COR-L47 (cell line): ENCODE data around the gene PCDHB2.
"Not testable (repeated sequence)": the region's sequence is repeated elsewhere in the genome, so short reads cannot be mapped to it uniquely, and the experiment has no call there.

Experiments
- DNase-seq: peaks from one replicate; lab custom pipeline; 2025; lab: John Stamatoyannopoulos, UW

Gene PCDHB2

DNA sequence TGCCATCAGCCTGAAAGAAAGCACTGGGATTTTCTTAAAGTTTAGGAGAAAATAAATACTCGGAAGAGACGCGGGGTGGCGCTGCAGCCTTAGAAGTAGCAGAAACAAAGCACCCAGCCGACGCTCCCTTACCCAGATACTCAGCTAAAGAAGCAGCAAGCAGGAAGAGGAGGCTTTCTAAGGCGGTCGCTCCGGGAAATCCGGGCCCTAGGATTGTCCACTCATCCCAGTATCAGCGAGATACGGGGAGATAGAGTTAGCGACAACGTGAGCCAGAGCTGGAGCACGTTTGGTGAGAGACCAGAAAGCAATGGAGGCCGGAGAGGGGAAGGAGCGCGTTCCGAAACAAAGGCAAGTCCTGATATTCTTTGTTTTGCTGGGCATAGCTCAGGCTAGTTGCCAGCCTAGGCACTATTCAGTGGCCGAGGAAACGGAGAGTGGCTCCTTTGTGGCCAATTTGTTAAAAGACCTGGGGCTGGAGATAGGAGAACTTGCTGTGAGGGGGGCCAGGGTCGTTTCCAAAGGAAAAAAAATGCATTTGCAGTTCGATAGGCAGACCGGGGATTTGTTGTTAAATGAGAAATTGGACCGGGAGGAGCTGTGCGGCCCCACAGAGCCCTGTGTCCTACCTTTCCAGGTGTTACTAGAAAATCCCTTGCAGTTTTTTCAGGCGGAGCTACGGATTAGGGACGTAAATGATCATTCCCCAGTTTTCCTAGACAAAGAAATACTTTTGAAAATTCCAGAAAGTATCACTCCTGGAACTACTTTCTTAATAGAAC, at the start of gene PCDHB2:
Gene PCDHB2, plus strand, starts transcription at position 135 of the 782 bp plus-strand sequence. Its CDS starts 176 bp downstream, at position 311.
- DNase-seq, result peak; percentile 55

DNA sequence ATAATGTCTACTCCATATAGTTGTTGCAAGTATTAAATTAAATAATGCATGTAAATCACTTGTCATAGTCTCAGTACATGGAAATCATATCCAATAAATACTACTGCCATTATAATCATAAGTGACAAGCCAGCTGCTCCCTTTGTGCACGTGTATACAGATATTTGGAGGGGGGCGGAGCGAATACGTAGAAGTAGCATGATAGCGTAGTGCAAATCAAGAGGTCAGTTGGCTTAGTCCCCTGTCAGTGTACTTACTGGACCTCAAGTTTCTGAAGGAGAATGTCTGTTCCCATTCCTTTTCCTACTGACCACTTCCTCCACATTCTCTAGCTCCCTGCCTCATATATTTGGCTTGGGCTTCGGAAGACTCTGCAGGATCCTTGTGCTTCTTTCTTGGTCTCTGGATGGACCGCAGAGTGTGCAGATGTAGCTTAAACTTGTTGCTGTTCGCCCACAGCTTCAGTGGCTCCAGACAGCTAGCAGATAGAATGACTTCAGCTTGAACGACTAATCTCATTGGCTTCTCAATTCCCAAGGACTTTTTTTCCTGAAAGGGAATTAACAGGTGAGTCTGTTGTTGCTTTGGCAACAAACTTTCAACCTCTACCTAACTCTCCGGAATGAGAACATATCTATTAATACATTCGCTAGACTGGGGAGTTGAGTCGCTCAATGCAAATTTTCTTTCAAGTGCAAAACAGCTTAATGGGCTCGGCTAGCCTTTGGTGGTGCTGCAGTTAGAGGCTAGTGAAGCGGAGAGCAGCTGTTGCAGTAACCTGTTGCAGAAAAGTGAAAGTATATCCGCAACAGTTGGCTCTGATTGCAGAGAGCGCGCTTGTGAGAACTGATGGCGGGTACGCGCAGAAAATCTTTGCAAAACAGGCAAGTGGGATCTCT, 43.5 kb upstream of the PCDHB2 start, which contains the start of gene PCDHB1:
Gene PCDHB1, plus strand, starts transcription at position 753 of the 899 bp plus-strand sequence. Its CDS starts 97 bp downstream, at position 850.
- DNase-seq, result no peak

DNA sequence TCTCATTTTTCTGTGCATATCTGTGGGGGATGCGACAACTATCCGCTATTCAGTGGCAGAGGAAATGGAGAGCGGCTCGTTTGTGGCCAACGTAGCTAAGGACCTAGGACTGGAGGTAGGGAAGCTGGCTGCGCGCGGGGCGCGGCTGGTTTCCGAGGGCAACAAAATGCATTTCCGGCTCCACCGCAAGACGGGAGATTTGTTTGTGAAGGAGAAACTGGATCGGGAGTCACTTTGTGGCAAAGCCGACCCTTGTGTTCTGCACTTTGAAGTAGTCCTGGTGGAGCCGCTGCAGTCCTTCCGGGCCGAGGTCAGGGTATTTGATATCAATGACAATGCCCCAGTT, 42.9 kb upstream of the PCDHB2 start:
- DNase-seq, result peak; percentile 14

DNA sequence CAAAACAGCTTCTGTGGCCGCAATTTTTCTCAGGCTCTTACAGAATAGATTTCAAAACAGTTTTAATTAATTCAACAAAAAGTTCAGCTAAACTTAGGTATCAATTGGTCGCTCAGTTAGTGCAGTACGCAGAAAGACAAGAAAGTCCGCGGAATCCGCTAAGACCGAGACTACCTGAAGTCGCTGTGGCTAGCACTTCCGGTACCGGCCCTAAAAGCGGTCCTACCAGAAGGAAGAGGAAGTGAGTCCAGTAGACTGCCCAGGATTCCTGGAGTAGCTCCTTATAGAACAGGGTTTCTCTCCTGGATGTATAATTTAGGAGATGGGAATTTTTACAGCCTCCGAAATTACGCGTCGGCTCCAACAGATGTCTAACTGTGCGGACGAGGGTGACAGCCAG, 16.6 kb upstream of the PCDHB2 start:
- DNase-seq, result no peak

DNA sequence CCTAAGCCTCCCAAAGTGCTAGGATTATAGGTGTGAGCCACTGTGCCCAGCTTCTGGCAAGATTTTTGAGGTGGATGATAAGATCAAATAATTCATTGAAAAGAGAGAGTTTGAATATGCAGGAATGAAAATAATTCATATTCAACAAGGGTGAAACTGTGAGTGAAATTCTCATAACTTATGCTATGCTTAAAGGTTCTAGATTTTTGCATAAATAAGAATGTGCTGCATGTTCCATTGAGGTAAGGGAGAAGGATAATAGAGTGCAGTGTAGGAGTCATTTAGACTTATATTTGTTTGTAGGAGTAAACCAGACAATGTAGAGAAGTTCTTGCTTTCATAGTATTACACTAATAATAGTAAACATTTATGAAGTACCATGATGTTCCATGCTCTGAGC, 12.2 kb upstream of the PCDHB2 start:
- DNase-seq, result no peak

DNA sequence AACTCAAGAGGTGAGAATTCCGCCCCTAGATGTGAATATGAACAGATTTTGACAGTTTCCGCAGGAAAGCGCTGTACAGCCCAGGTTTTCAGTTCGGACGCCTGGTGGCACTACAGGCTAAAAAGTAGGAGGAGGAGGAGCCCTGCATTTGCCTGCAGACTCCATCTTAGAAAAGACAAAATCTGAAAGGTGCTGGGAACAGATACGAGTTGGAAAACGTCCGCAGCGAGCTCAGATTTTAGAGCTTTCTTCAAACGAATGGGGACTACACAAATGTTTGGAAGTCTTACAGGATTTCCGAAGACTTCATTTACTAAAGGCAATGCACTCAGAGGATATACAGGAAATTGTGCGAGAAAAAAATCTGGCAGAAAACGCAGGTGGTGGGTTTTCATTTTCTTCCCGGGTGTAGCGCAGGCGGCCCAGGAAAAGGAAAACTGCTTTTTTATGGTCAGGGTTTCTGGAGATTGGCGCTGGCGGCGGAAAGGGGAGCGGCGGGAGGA, 9.9 kb upstream of the PCDHB2 start:
- DNase-seq, result peak; percentile 68

DNA sequence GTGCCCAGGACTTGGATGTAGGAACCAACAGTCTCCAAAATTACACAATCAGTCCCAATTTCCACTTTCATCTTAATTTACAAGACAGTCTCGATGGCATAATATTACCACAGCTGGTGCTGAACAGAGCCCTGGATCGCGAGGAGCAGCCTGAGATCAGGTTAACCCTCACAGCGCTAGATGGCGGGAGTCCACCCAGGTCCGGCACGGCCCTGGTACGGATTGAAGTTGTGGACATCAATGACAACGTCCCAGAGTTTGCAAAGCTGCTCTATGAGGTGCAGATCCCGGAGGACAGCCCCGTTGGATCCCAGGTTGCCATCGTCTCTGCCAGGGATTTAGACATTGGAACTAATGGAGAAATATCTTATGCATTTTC, 837 bp downstream of the PCDHB2 start:
- no peak for DNase-seq

DNA sequence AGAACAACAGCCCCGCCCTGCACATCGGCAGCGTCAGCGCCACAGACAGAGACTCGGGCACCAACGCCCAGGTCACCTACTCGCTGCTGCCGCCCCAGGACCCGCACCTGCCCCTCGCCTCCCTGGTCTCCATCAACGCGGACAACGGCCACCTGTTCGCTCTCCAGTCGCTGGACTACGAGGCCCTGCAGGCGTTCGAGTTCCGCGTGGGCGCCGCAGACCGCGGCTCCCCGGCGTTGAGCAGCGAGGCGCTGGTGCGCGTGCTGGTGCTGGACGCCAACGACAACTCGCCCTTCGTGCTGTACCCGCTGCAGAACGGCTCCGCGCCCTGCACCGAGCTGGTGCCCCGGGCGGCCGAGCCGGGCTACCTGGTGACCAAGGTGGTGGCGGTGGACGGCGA, 1.8 kb downstream of the PCDHB2 start:
- DNase-seq, result not testable (repeated sequence)

DNA sequence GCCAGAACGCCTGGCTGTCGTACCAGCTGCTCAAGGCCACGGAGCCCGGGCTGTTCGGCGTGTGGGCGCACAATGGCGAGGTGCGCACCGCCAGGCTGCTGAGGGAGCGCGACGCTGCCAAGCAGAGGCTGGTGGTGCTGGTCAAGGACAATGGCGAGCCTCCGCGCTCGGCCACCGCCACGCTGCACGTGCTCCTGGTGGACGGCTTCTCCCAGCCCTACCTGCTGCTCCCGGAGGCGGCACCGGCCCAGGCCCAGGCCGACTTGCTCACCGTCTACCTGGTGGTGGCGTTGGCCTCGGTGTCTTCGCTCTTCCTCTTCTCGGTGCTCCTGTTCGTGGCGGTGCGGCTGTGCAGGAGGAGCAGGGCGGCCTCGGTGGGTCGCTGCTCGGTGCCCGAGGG, 2.2 kb downstream of the PCDHB2 start:
- DNase-seq, result not testable (repeated sequence)

DNA sequence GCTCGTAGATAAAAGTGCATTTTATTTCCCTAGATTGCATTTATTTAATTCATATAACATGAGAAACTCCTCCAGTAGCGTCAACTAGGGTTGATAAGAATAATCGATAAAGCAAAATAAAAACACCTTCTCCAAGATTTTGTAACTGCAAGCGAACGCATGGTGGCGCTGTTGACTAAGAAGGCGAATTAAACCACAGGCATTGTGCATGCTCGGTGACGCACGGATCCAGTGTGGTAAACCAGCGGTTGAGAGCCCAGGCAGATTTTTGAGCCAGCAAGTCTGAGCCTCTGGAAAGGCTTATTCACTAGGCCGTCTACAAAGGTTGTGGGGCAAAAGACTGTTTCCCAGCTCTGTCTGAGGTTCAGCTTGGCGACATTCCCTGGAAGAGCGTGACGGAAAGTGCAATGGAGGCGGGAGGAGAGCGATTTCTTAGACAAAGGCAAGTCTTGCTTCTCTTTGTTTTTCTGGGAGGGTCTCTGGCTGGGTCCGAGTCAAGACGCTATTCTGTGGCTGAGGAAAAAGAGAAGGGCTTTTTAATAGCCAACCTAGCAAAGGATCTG, 5.9 kb downstream of the PCDHB2 start, which contains the start of gene PCDHB3:
Gene PCDHB3, plus strand, starts transcription at position 231 of the 563 bp plus-strand sequence. Its CDS starts 177 bp downstream, at position 408.
- peak; percentile 45 for DNase-seq

DNA sequence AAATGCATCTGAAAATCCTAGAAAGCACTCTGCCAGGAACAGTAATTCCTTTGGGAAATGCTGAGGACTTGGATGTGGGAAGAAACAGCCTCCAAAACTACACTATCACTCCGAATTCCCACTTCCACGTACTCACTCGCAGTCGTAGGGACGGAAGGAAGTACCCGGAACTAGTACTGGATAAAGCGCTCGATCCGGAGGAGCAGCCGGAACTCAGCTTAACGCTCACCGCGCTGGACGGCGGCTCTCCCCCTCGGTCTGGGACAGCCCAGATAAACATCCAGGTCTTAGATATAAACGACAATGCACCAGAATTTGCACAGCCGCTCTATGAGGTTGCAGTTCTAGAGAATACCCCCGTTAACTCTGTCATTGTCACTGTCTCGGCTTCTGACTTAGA, 6.6 kb downstream of the PCDHB2 start:
- DNase-seq, result no peak

DNA sequence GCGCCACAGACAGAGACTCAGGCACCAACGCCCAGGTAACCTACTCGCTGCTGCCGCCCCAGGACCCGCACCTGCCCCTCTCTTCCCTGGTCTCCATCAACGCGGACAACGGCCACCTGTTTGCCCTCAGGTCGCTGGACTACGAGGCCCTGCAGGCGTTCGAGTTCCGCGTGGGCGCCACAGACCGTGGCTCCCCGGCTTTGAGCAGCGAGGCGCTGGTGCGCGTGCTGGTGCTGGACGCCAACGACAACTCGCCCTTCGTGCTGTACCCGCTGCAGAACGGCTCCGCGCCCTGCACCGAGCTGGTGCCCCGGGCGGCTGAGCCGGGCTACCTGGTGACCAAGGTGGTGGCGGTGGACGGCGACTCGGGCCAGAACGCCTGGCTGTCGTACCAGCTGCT, 7.7 kb downstream of the PCDHB2 start:
- DNase-seq, result not testable (repeated sequence)

DNA sequence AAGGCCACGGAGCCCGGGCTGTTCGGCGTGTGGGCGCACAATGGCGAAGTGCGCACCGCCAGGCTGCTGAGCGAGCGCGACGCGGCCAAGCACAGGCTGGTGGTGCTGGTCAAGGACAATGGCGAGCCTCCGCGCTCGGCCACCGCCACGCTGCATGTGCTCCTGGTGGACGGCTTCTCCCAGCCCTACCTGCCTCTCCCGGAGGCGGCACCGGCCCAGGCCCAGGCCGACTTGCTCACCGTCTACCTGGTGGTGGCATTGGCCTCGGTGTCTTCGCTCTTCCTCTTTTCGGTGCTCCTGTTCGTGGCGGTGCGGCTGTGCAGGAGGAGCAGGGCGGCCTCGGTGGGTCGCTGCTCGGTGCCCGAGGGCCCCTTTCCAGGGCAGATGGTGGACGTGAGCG, 8.1 kb downstream of the PCDHB2 start:
- DNase-seq, result not testable (repeated sequence)

DNA sequence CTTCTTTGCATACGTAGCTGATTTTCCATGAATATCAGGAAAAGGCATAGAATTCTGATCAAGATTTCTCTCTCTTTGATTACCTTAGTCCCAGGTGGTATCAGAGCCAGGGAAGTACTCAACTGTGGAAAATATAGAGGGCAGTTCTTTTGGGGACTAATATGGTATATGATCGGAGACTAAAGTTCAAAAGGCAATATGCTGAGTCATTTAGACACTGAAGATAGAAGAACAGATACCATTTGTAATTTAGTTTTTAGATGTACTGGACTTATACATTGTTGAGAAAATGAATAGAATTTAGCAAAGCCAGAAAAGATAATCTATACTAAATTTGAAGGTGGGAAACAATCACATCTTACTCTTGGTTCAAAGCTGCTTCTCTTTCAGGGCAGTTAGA, 10.9 kb downstream of the PCDHB2 start:
- no peak for DNase-seq

DNA sequence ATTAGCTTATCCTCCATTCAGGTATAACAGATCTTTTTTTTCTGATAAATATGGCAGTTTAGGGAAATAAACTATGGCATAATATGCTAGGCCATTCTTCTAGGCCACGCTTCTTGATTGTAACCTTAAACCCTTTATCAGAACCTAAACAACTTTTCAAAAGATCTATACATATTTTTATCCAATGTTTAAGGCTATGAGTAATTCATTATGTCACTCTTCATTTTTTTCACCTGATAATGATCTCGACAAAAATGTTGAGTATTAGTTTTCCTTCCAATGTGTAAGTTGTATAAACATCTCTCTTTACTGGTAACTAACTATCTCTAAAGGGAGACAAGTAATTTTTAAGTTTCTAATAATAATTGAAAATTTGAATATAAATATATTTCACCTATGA, 24.8 kb downstream of the PCDHB2 start:
- DNase-seq, result no peak

DNA sequence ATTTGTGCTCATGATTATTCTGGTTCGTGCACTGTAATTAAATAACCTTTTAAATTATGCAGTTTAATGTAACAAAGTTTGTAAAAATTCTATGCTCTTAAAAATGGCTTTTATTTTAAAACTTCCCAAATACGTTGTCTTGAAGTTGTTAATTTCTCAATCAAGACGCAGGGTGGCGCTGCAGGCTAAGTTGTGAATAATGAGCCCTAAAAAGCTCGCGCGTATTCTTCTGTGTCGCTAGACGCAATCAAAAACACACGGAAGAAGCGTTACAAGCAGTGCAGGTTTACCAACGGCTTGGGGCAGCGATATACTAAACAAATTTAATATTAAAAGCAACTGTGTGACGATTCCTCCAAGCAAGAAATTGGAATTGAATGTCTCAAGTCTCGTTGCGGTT, 27.1 kb downstream of the PCDHB2 start, which contains the start of gene PCDHB4:
Gene PCDHB4, plus strand, starts transcription at position 256 of the 400 bp plus-strand sequence. CDS start 181 bp downstream, outside the sequence.
- no peak for DNase-seq

DNA sequence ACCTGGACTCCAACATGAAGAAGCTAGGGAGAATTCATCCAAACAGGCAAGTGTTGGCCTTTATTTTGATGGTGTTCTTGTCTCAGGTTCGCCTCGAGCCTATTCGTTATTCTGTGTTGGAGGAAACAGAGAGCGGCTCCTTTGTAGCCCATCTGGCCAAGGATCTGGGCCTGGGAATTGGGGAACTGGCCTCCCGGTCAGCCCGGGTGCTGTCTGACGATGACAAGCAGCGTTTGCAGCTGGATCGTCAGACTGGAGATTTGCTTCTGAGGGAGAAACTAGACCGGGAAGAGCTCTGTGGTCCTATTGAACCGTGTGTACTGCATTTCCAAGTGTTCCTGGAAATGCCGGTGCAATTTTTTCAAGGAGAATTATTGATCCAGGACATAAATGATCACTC, 27.6 kb downstream of the PCDHB2 start:
- no peak for DNase-seq

DNA sequence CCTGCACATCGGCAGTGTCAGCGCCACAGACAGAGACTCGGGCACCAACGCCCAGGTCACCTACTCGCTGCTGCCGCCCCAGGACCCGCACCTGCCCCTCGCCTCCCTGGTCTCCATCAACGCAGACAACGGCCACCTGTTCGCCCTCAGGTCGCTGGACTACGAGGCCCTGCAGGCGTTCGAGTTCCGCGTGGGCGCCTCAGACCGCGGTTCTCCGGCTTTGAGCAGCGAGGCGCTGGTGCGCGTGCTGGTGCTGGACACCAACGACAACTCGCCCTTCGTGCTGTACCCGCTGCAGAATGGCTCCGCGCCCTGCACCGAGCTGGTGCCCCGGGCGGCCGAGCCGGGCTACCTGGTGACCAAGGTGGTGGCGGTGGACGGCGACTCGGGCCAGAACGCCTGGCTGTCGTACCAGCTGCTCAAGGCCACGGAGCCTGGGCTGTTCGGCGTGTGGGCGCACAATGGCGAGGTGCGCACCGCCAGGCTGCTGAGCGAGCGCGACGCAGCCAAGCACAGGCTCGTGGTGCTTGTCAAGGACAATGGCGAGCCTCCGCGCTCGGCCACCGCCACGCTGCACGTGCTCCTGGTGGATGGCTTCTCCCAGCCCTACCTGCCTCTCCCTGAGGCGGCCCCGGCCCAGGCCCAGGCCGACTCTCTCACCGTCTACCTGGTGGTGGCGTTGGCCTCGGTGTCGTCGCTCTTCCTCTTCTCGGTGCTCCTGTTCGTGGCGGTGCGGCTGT, 29.2 kb downstream of the PCDHB2 start:
- DNase-seq, result not testable (repeated sequence)

DNA sequence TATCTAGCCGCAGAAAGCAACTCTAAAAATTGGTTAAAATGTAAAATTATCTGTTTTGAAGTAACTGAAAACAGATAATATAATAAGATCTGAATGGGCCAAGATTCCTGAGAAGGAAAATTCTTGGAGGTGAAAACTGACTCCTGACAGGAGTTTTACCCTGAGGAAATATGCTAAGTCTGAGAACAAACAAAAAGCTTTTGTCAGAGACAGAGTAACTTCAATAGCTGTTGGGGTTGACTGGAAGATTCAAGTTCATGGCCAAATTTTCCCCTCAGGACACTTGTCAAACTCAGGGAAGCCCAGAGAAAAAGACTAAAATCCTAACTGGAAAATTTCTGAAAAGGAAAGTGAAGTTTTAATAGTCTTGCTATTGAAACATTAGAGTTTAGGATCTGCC, 32.9 kb downstream of the PCDHB2 start:
- no peak for DNase-seq

DNA sequence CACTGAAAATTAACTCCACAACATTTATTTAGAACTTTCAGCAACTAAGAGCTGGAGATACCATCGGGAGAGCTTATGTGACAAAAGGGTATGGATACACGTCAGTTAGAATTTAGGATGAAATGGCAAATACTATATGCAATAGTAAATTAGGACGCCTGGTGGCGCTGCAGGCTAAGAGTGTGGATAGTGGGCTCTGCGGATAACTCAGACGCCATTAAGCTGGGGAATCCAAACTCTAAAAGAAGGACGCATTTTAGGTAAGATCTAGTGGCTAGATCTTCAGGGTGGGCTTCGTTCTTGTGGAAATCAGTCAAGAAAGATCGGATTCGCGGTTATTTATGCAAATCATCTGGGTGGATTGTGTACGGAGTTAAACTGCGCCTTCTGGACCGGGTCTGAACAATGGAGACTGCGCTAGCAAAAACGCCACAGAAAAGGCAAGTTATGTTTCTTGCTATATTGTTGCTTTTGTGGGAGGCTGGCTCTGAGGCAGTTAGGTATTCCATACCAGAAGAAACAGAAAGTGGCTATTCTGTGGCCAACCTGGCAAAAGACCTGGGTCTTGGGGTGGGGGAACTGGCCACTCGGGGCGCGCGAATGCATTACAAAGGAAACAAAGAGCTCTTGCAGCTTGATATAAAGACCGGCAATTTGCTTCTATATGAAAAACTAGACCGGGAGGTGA, 40.8 kb downstream of the PCDHB2 start, which contains the start of gene PCDHB5:
Gene PCDHB5, plus strand, starts transcription at position 177 of the 688 bp plus-strand sequence. Its CDS starts 229 bp downstream, at position 406.
- peak; percentile 37 for DNase-seq
